ENCODE data around the gene PYCARD. TPM values are rescaled to one million over a fixed set of nuclear protein-coding genes. Genes with fewer than 3 reads are reported as not detected.

The PYCARD gene
- total RNA-seq, 1 experiment from 2014 or later = not detected

- TF ChIP-seq CEBPB (IDR thresholded peaks at IDR 0.05; ENCODE audit: low read depth) = no peak
- TF ChIP-seq POLR2A (IDR thresholded peaks at IDR 0.05; ENCODE audit: borderline replicate concordance, extremely low read depth, insufficient read depth, insufficient read length) = no peak
- TF ChIP-seq REST (IDR thresholded peaks at IDR 0.05; ENCODE audit: low read depth) = no peak
- no peak for TF ChIP-seq TCF7L2 (IDR thresholded peaks at IDR 0.05; ENCODE audit: borderline replicate concordance, extremely low read depth, insufficient read depth, insufficient read length)
- no peak for TF ChIP-seq ZBTB33 (IDR thresholded peaks at IDR 0.05; ENCODE audit: extremely low read depth, insufficient replicate concordance, low read length)
- TF ChIP-seq EZH2phosphoT487 (IDR thresholded peaks at IDR 0.05; ENCODE audit: borderline replicate concordance) = no peak
These were observed 39.6 kb upstream of the PYCARD start (continued) for GRCh38 chr16:31242206-31242605.

- H3K4me2 ChIP-seq (ENCODE audit: low read length) = no peak overlapping the region
- intact Hi-C loops (cut with micrococcal nuclease) = no loop called here
- no TSS peak for BruUV-seq (replicated peaks)
- no peaks in the 10 kb centered on the region for H3K36me3 ChIP-seq (ENCODE audit: control insufficient read depth in 1 of 2, insufficient read depth in 2 of 2, low read length in 2 of 2)
- no peaks in the 10 kb centered on the region for H3K79me2 ChIP-seq (ENCODE audit: insufficient read depth, low read length)
- ChIA-PET POLR2A (no interaction called here), RAD21 (ENCODE audit: low non-redundant PET in 1 of 2, low total read pairs in 2 of 2, uncharacterized antibody in 2 of 2, unreplicated experiment in 2 of 2) (no interaction called here), CTCF (no interaction called here)
- H4K20me1 ChIP-seq (ENCODE audit: insufficient read depth) = no peaks in the 10 kb centered on the region
- H3K4me3 ChIP-seq (replicated peaks in 1 of 2; ENCODE audit: low read depth in 1 of 2, low read length in 2 of 2) = no peak overlapping the region
- no peak overlapping the region for H3K27ac ChIP-seq (ENCODE audit: low read depth, low read length)
- H3K4me1 ChIP-seq (ENCODE audit: control insufficient read depth in 1 of 2, insufficient read depth in 2 of 2, low read length in 2 of 2) = no peaks in the 10 kb centered on the region
- no peaks in the 10 kb centered on the region for H3K9me2 ChIP-seq (ENCODE audit: insufficient read depth)
- H3K9me3 ChIP-seq (ENCODE audit: control insufficient read depth in 1 of 2, insufficient read depth in 1 of 2, low read depth in 1 of 2, low read length in 2 of 2) = no peaks in the 10 kb centered on the region
- no peak overlapping the region for H2AFZ ChIP-seq (ENCODE audit: low read depth, low read length, poor library complexity, severe bottlenecking)
- H3K27me3 ChIP-seq (ENCODE audit: insufficient read depth, low read length) = no peaks in the 10 kb centered on the region
- DNase-seq (ENCODE audit: low read depth, low spot score) (no peak), ATAC-seq (no peak)
- TF ChIP-seq CBX3 (IDR thresholded peaks at IDR 0.05; ENCODE audit: low read depth) = no peak
- no peak for TF ChIP-seq YY1 (IDR thresholded peaks at IDR 0.05; ENCODE audit: extremely low read depth, insufficient replicate concordance, low read depth, low read length)
- TF ChIP-seq CTCF (IDR thresholded peaks at IDR 0.05 in 2 of 3, conservative IDR thresholded peaks at IDR 0.05 in 1 of 3; ENCODE audit: borderline replicate concordance in 1 of 3, insufficient read depth in 1 of 3, low read depth in 2 of 3, low read length in 2 of 3) = no peak
- no peak for TF ChIP-seq ELF1 (IDR thresholded peaks at IDR 0.05; ENCODE audit: borderline replicate concordance, low read depth)
- no peak for TF ChIP-seq REST (IDR thresholded peaks at IDR 0.05; ENCODE audit: low read depth)
- TF ChIP-seq ATF3 (IDR thresholded peaks at IDR 0.05) = no peak
- TF ChIP-seq FOSL1 (IDR thresholded peaks at IDR 0.05; ENCODE audit: low read depth) = no peak
- no peak for TF ChIP-seq JUND (IDR thresholded peaks at IDR 0.05)
- H3K9ac ChIP-seq (ENCODE audit: low read length) = no peak overlapping the region
These were observed 35.5 kb upstream of the PYCARD start for GRCh38 chr16:31238041-31238440.

Data from HCT116 (cell line).